ENCODE data around the gene ARPP19.

DNA sequence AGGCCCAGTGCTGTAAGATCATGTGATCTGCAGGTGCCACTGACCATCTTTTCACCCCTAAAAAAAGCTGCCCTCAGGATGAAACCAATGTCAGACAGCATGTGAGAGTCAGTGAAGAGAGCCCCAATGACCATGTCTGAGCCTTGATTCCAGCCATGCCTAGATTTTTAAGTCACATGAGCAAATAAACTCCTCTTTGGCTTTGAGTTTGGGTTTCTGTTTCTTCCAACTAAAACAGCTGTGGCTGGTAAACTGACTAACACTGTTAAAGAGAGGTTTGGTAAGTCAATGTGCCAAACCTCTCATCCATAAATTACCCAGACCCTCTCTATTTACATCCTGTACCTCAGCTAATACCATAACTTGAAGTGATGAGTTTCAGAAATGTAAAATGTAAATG, 48.4 kb downstream of the ARPP19 start:
- no peak for TF ChIP-seq POLR2A (IDR thresholded peaks at IDR 0.05; ENCODE audit: extremely low read depth, insufficient read length)
- TF ChIP-seq, protein P1, sequence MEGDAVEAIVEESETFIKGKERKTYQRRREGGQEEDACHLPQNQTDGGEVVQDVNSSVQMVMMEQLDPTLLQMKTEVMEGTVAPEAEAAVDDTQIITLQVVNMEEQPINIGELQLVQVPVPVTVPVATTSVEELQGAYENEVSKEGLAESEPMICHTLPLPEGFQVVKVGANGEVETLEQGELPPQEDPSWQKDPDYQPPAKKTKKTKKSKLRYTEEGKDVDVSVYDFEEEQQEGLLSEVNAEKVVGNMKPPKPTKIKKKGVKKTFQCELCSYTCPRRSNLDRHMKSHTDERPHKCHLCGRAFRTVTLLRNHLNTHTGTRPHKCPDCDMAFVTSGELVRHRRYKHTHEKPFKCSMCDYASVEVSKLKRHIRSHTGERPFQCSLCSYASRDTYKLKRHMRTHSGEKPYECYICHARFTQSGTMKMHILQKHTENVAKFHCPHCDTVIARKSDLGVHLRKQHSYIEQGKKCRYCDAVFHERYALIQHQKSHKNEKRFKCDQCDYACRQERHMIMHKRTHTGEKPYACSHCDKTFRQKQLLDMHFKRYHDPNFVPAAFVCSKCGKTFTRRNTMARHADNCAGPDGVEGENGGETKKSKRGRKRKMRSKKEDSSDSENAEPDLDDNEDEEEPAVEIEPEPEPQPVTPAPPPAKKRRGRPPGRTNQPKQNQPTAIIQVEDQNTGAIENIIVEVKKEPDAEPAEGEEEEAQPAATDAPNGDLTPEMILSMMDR (IDR thresholded peaks at IDR 0.05; ENCODE audit: low read depth, low read length) = no peak
